Liver (tissue), 9 donors: ENCODE results near the gene DIP2A. TPM values are rescaled to one million over a fixed set of nuclear protein-coding genes. Genes with fewer than 3 reads are reported as not detected.
"Not testable (repeated sequence)": the region's sequence is repeated elsewhere in the genome, so short reads cannot be mapped to it uniquely, and the experiment has no call there.

Experiments used
- DNase-seq: peaks from one replicate; pipeline ENCODE4 v3.0.0-alpha.2; 2017; ENCODE audit warnings: low spot score
- H3K27ac ChIP-seq, 2 donors: one replicate each; pipeline ENCODE4 v1.7.0; 2013; ENCODE audit warnings: inconsistent platforms in 2 of 2, low read length in 2 of 2, control low read depth in 1 of 2, low read depth in 1 of 2, mild to moderate bottlenecking in 1 of 2
- H3K27me3 ChIP-seq, 4 donors: one replicate each; pipeline versions ENCODE4 v1.6.1 to v1.7.0; 2013; ENCODE audit warnings: low read length in 3 of 4, inconsistent platforms in 1 of 4, mild to moderate bottlenecking in 1 of 4, moderate library complexity in 1 of 4; ENCODE audit not compliant: control insufficient read depth in 4 of 4, insufficient read depth in 4 of 4
- H3K36me3 ChIP-seq, 4 donors: one replicate each; pipeline versions ENCODE4 v1.6.1 to v1.7.0; 2013; ENCODE audit warnings: low read length in 3 of 4, mild to moderate bottlenecking in 3 of 4, low read depth in 1 of 4, moderate library complexity in 1 of 4; ENCODE audit not compliant: control insufficient read depth in 4 of 4, insufficient read depth in 3 of 4
- H3K4me1 ChIP-seq, 4 donors: one replicate each; pipeline versions ENCODE4 v1.6.1 to v1.7.0; 2013; ENCODE audit warnings: low read length in 3 of 4, mild to moderate bottlenecking in 3 of 4, moderate library complexity in 1 of 4; ENCODE audit not compliant: control insufficient read depth in 4 of 4, insufficient read depth in 4 of 4
- H3K4me3 ChIP-seq, 3 donors: one replicate each; pipeline versions ENCODE4 v1.6.1 to v1.7.0; 2013; ENCODE audit warnings: low read length in 3 of 3, control low read depth in 1 of 3, low read depth in 1 of 3, mild to moderate bottlenecking in 1 of 3
- H3K9ac ChIP-seq, 2 donors: one replicate each; pipeline ENCODE4 v1.7.0; 2013; ENCODE audit warnings: low read length in 2 of 2, mild to moderate bottlenecking in 2 of 2, moderate library complexity in 2 of 2, control low read depth in 1 of 2, low read depth in 1 of 2
- H3K9me3 ChIP-seq, 4 donors: one replicate each; pipeline versions ENCODE4 v1.6.1 to v1.7.0; 2013; ENCODE audit warnings: low read length in 3 of 4; ENCODE audit not compliant: control insufficient read depth in 4 of 4
- EGR1 ChIP-seq, 2 donors: IDR thresholded peaks; 2 replicates each; pipeline ENCODE4 v1.6.1; 2016 to 2018; ENCODE audit warnings: antibody characterized with exemption in 2 of 2, low read depth in 2 of 2
- FOXA1 ChIP-seq: IDR thresholded peaks from 2 replicates; pipeline ENCODE4 v1.6.1; 2016; ENCODE audit warnings: antibody characterized with exemption
- FOXA2 ChIP-seq: IDR thresholded peaks from 2 replicates; pipeline ENCODE4 v1.6.1; 2016; ENCODE audit warnings: antibody characterized with exemption
- HNF4A ChIP-seq, 2 donors: conservative IDR thresholded peaks; 2 replicates each; pipeline ENCODE4 v1.6.1; 2016; ENCODE audit warnings: antibody characterized with exemption in 2 of 2, mild to moderate bottlenecking in 2 of 2
- HNF4G ChIP-seq: IDR thresholded peaks from 2 replicates; pipeline ENCODE4 v1.6.1; 2016; ENCODE audit warnings: antibody characterized with exemption
- JUND ChIP-seq, 2 donors: IDR thresholded peaks; 2 replicates each; pipeline ENCODE4 v1.6.1; 2016; ENCODE audit warnings: antibody characterized with exemption in 2 of 2
- NR2F2 ChIP-seq: IDR thresholded peaks from 2 replicates; pipeline ENCODE4 v1.6.1; 2016; ENCODE audit warnings: antibody characterized with exemption
- RAD21 ChIP-seq, 2 donors: IDR thresholded peaks; 2 replicates each; pipeline ENCODE4 v1.6.1; 2016; ENCODE audit warnings: antibody characterized with exemption in 2 of 2, mild to moderate bottlenecking in 2 of 2
- SP1 ChIP-seq: IDR thresholded peaks from 2 replicates; pipeline ENCODE4 v1.6.1; 2018; ENCODE audit warnings: antibody characterized with exemption, mild to moderate bottlenecking
- TAF1 ChIP-seq: conservative IDR thresholded peaks from 2 replicates; pipeline ENCODE4 v1.6.1; 2016; ENCODE audit warnings: antibody characterized with exemption, mild to moderate bottlenecking
- WGBS: extraction: QIAGEN DNeasy Blood & Tissue Kit; methylation state at CpG from one replicate; pipeline ENCODE4 v1.1.7; 2013; 5-methylcytosine and 5-hydroxymethylcytosine counted together
- polyA plus RNA-seq, 2 donors: library from polyadenylated mRNA; stranded (reverse) in 1 of 2; unstranded in 1 of 2; fragments of 200-250 nt in 1 of 2; fragments of >200 nt in 1 of 2; fragmentation: Nextera tagmentation in 1 of 2; extraction: Ambion mirVana in 1 of 2; gene quantifications; one replicate each; pipeline versions ENCODE4 v1.2.1 to v1.2.3, GENCODE V29; 2013 to 2015
- total RNA-seq, 2 donors: library from RNA; depleted of rRNA; stranded (reverse); fragments of >200 nt; gene quantifications; one replicate each; pipeline ENCODE4 v1.2.3, GENCODE V29; 2014
- TF ChIP-seq, protein P1 (sequence below): IDR thresholded peaks from 2 replicates; pipeline ENCODE4 v1.6.1; 2016; ENCODE audit warnings: antibody characterized with exemption
- TF ChIP-seq, protein P2 (sequence below): IDR thresholded peaks from 2 replicates; pipeline ENCODE4 v1.6.1; 2016; ENCODE audit warnings: antibody characterized with exemption
- donor health status: healthy.
- donor health status: healthy.
- donor health status: healthy.
- donor health status: healthy.
- donor health status: healthy.

The DIP2A gene
- total and polyA plus RNA-seq, 4 donors, result 3.8 to 21.7 (median 7.5) TPM

DNA sequence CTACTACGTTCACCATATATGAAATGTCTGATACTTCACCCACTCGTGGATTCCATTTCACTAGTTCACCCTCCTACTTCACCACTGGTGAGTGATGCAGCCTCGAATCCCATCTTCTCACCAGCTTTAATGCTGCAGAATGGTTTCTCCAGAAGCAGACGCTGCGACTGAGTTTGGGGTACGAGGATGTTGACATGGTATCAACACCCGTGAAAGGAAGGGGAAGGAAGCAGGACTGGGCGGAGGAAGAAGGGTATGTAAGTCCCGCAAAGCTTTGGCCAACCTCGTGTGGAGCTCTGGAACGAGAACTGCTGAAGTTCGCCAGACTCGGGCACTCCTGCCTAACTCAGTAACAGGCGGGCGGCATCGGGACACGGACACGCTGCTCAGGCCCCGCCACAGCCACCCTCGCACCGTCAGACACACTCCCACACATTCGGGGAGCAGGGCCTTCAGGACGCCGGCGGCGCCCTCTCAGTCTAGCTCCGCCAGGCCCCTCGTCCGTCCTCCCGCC lies 833 bp upstream of the DIP2A start:
- no peak for DNase-seq
- H3K36me3 ChIP-seq, result no peaks in the 10 kb centered on the region
- peaks cover 2 to 21% (median 16%) of the 10 kb centered on the region in 4 donors for H3K4me1 ChIP-seq
- H3K9me3 ChIP-seq, result no peaks in the 10 kb centered on the region
- peak overlapping the region; percentile 89 to 91 for H3K27ac ChIP-seq
- peak overlapping the region; percentile 70 to 95 (median 73) for H3K4me3 ChIP-seq
- WGBS, result 2% methylated on average over 30 of the region's 30 CpGs
- H3K27me3 ChIP-seq, result no peaks in the 10 kb centered on the region
- TF ChIP-seq EGR1 (IDR thresholded peaks at IDR 0.05; ENCODE audit: low read depth in 2 of 2) (no peak), FOXA2 (no peak)
- H3K9ac ChIP-seq, result peak overlapping the region; percentile 89 to 90

DNA sequence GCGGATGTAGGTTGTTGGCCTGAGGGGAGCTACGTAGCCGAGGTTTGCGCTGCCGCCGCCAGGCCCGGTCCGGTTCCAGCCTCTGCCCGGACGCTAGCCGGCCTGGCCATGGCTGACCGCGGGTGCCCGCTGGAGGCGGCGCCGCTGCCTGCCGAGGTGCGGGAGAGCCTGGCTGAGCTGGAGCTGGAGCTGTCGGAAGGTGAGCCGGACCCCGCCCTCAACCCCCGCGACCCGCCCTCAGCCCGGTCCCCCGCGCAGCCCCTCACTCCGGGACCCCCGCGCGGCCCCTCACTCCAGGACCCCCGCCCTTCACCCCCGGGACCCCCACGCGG lies 299 bp downstream of the DIP2A start:
- Histone ChIP-seq H3K4me1 (peaks cover 2 to 21% (median 16%) of the 10 kb centered on the region in 4 donors), H3K4me3 (peak overlapping the region; percentile 81 to 95 (median 92)), H3K36me3 (peaks cover 0 to 2% (median 0%) of the 10 kb centered on the region in 4 donors), H3K27me3 (no peaks in the 10 kb centered on the region), H3K27ac (peak overlapping the region; percentile 65 to 75), H3K9ac (peak overlapping the region in 1 of 2 donors; percentile 53), H3K9me3 (no peaks in the 10 kb centered on the region)
- no peak for DNase-seq
- TF ChIP-seq FOXA2 (no peak), RAD21 (IDR thresholded peaks at IDR 0.05) (no peak), JUND (IDR thresholded peaks at IDR 0.05) (no peak), TAF1 (no peak), NR2F2 (no peak)
- TF ChIP-seq, protein P1, sequence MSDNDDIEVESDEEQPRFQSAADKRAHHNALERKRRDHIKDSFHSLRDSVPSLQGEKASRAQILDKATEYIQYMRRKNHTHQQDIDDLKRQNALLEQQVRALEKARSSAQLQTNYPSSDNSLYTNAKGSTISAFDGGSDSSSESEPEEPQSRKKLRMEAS, result no peak
- under 1% methylated on average over 36 of the region's 36 CpGs for WGBS

DNA sequence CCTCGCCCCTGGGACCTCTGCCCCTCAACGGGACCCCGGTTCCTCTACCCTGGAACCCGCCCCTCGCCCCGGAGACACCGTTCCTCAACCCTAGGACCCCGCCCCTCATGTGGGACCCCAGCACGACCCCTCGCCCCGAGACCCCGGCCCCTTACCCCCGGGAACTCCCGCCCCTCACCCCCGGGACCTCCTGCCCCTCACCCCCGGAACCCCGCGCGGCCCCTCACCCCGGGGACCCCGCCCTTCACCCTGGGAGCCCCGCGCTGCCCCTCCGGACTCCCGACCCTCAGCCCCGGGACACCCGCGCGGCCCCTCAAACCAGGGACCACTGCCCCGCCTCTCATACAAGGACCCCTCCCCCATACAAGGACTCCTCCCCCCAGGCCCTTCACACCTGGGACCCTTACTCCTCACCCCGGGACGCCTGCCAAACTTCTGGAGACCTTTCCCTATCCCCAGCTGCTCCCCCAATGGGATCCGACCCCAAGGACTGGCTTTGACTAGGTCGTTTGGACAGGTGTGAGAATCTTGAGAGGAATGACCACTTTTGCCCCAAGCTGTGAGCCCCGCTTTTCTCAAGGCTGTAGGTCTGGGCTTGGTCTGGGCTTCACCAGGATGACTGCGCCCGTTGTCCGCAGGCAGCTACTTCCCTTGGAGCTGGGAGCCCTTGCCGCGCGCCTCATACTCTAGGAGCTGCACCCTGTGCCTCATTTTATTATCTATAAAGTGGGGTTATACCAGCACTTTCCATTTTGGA lies 843 bp downstream of the DIP2A start:
- Histone ChIP-seq H3K9me3 (no peaks in the 10 kb centered on the region), H3K9ac (no peak overlapping the region), H3K27ac (peak overlapping the region; percentile 65 to 75), H3K27me3 (no peaks in the 10 kb centered on the region), H3K36me3 (peaks cover 0 to 2% (median under 1%) of the 10 kb centered on the region in 4 donors), H3K4me3 (peak overlapping the region; percentile 26 to 95 (median 81)), H3K4me1 (peaks cover 2 to 21% (median 16%) of the 10 kb centered on the region in 4 donors)
- WGBS, result 12% methylated on average over 41 of the region's 41 CpGs
- TF ChIP-seq SP1, result no peak
- DNase-seq, result no peak

DNA sequence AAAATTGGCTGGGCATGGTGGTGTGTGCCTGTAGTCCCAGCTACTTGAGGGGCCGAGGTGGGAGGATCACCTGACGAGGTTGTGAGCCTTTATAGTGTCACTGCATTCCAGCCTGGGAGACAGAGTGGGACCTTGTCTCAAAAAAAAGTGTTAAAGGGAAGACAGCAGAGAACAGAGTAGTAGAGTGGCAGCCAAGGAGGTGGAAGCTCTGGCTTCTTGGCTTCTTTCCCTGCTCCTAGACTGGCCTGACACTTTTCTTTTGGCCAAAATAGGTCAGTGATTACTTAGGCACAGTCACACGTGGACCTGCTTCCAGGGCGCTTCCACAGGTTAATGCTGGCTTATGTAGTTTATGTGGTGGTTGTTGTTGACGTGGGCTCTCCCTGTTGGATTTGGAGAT lies 3.2 kb downstream of the DIP2A start:
- no peak for TF ChIP-seq NR2F2
- TF ChIP-seq, protein P2, sequence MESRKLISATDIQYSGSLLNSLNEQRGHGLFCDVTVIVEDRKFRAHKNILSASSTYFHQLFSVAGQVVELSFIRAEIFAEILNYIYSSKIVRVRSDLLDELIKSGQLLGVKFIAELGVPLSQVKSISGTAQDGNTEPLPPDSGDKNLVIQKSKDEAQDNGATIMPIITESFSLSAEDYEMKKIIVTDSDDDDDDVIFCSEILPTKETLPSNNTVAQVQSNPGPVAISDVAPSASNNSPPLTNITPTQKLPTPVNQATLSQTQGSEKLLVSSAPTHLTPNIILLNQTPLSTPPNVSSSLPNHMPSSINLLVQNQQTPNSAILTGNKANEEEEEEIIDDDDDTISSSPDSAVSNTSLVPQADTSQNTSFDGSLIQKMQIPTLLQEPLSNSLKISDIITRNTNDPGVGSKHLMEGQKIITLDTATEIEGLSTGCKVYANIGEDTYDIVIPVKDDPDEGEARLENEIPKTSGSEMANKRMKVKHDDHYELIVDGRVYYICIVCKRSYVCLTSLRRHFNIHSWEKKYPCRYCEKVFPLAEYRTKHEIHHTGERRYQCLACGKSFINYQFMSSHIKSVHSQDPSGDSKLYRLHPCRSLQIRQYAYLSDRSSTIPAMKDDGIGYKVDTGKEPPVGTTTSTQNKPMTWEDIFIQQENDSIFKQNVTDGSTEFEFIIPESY, result no peak
- TF ChIP-seq HNF4A (conservative IDR thresholded peaks at IDR 0.05), result no peak
- TF ChIP-seq FOXA1, result no peak
- TF ChIP-seq FOXA2, result no peak
- TF ChIP-seq, protein P1, result no peak
- no peak for TF ChIP-seq SP1
- TF ChIP-seq HNF4G, result no peak
- TF ChIP-seq EGR1 (IDR thresholded peaks at IDR 0.05; ENCODE audit: low read depth in 2 of 2), result no peak
- Histone ChIP-seq H3K27me3 (no peaks in the 10 kb centered on the region), H3K9me3 (no peaks in the 10 kb centered on the region), H3K36me3 (peaks cover 0 to 2% (median under 1%) of the 10 kb centered on the region in 4 donors), H3K27ac (no peak overlapping the region), H3K4me1 (peaks cover 2 to 17% (median 9%) of the 10 kb centered on the region in 4 donors), H3K9ac (no peak overlapping the region), H3K4me3 (no peak overlapping the region)
- no peak for DNase-seq
- WGBS, result 76% methylated on average over 5 of the region's 5 CpGs

DNA sequence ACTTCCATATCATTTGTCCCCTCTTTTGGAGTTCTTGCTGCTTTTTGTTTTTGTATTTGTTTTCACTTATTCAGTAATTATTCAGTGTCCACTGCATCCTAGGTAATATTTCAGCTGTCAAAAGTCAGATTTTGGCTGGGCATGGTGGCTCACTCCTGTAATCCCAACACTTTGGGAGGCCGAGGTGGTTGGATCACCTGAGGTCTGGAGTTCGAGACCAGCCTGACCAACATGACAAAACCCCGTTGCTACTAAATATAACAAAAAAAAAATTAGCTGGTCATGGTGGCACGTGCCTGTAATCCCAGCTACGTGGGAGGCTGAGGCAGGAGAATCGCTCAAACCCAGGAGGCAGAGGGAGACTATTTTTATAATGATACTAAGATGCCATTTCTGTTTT lies 6.5 kb downstream of the DIP2A start:
- not testable (repeated sequence) for H3K27ac ChIP-seq, H3K27me3 ChIP-seq, H3K4me1 ChIP-seq, H3K36me3 ChIP-seq, H3K9me3 ChIP-seq, H3K4me3 ChIP-seq, DNase-seq, H3K9ac ChIP-seq
- WGBS, result 95% methylated on average over 6 of the region's 6 CpGs
